ENCODE measurements around the gene RNF181.

DNA sequence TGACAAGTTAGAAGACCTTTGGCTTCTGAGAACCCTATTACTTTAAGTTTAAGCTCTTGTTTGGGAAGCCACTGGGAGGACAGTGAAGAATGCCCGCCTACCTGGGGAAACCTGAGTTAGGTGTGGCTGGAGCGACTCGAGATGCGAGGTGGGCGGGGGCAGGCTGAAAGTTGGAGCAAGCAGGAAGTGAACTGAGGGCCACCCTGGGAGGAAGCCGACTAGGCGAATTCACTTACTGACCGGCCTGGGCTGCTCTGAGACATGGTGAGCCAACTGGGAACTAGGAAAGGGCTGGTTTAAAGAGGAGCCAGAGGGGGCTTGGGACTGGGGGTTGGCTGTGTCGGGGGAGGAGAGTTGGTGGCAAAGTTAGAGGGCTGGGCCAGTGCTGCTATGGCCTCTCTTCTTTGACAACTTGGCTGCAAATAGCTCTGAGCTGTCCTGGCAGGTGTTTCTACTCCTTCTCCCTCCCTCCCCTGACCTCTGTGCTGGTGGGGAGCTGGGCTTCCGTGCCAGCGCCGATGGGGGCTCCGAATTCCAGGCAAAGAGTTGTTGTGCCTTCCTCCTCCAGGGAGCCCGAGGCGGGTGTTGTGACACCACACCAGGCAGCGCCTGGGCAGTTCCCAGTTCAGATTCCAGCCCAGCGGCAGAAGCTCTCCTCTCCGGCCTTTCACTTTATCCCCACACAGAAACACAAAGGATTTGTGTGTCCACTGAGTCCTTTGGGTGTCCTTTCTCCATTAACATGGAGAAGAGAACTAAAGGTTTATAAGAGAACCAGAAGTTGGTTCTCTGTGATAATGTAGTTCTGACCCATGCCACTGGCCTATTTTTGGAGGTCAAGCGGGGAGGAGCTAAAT is 17.9 kb upstream of the RNF181 start, which contains the start of gene VAMP8:
- TF ChIP-seq, protein P1, sequence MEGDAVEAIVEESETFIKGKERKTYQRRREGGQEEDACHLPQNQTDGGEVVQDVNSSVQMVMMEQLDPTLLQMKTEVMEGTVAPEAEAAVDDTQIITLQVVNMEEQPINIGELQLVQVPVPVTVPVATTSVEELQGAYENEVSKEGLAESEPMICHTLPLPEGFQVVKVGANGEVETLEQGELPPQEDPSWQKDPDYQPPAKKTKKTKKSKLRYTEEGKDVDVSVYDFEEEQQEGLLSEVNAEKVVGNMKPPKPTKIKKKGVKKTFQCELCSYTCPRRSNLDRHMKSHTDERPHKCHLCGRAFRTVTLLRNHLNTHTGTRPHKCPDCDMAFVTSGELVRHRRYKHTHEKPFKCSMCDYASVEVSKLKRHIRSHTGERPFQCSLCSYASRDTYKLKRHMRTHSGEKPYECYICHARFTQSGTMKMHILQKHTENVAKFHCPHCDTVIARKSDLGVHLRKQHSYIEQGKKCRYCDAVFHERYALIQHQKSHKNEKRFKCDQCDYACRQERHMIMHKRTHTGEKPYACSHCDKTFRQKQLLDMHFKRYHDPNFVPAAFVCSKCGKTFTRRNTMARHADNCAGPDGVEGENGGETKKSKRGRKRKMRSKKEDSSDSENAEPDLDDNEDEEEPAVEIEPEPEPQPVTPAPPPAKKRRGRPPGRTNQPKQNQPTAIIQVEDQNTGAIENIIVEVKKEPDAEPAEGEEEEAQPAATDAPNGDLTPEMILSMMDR (IDR thresholded peaks at IDR 0.05) = no peak
- TF ChIP-seq POLR2A (IDR thresholded peaks at IDR 0.05) = peak in 1 of 2 donors; percentile 76
